ENCODE results near the gene HTR2A.

The HTR2A gene

GRCh38 chr13:46868091-46868490 is 28.8 kb downstream of the HTR2A start:
- no peak for DNase-seq (ENCODE audit: low spot score)

GRCh38 chr13:46866150-46866549 is 30.7 kb downstream of the HTR2A start:
- peak; percentile 13 for DNase-seq (ENCODE audit: low spot score)

GRCh38 chr13:46864941-46865340 is 31.9 kb downstream of the HTR2A start:
- no peak for DNase-seq (ENCODE audit: low spot score)

- no peak for DNase-seq (ENCODE audit: low spot score)
Observed at GRCh38 chr13:46861959-46862358, 34.9 kb downstream of the HTR2A start.

GRCh38 chr13:46860722-46861121 is 36.1 kb downstream of the HTR2A start:
- no peak for DNase-seq (ENCODE audit: low spot score)

- no peak for DNase-seq (ENCODE audit: low spot score)
Observed at GRCh38 chr13:46858776-46859175, 38.1 kb downstream of the HTR2A start.

- DNase-seq (ENCODE audit: low spot score) = no peak
Observed at GRCh38 chr13:46858163-46858562, 38.7 kb downstream of the HTR2A start.

GRCh38 chr13:46855664-46856063 is 41.2 kb downstream of the HTR2A start:
- no peak for DNase-seq (ENCODE audit: low spot score)

- DNase-seq (ENCODE audit: low spot score) = no peak
Observed at GRCh38 chr13:46855166-46855565, 41.7 kb downstream of the HTR2A start.

GRCh38 chr13:46852168-46852567 is 44.7 kb downstream of the HTR2A start:
- no peak for DNase-seq (ENCODE audit: low spot score)

- DNase-seq (ENCODE audit: low spot score) = peak; percentile 6
Observed at GRCh38 chr13:46850214-46850613, 46.6 kb downstream of the HTR2A start.

GRCh38 chr13:46846726-46847125 is 50.1 kb downstream of the HTR2A start:
- no peak for DNase-seq (ENCODE audit: low spot score)

- DNase-seq (ENCODE audit: low spot score) = no peak
Observed at GRCh38 chr13:46845146-46845545, 51.7 kb downstream of the HTR2A start.

- no peak for DNase-seq (ENCODE audit: low spot score)
Observed at GRCh38 chr13:46844431-46844830, 52.4 kb downstream of the HTR2A start.

GRCh38 chr13:46839399-46839798 is 57.5 kb downstream of the HTR2A start:
- no peak for DNase-seq (ENCODE audit: low spot score)

GRCh38 chr13:46834657-46835056 is 62.2 kb downstream of the HTR2A start:
- DNase-seq (ENCODE audit: low spot score) = no peak

- peak; percentile 56 for DNase-seq (ENCODE audit: low spot score)
Observed at GRCh38 chr13:46831588-46832194, 65.2 kb downstream of the HTR2A start.

- no peak for DNase-seq (ENCODE audit: low spot score)
Observed at GRCh38 chr13:46830405-46831005, 66.3 kb downstream of the HTR2A start.

- no peak for DNase-seq (ENCODE audit: low spot score)
Observed at GRCh38 chr13:46822551-46822950, 74.3 kb downstream of the HTR2A start.

GRCh38 chr13:46817838-46818476 is 78.9 kb downstream of the HTR2A start:
- DNase-seq (ENCODE audit: low spot score) = no peak

GRCh38 chr13:46817095-46817494 is 79.8 kb downstream of the HTR2A start:
- DNase-seq (ENCODE audit: low spot score) = no peak

- DNase-seq (ENCODE audit: low spot score) = no peak
Observed at GRCh38 chr13:46816371-46816770, 80.5 kb downstream of the HTR2A start.

- peak; percentile 27 for DNase-seq (ENCODE audit: low spot score)
Observed at GRCh38 chr13:46812301-46812797, 84.5 kb downstream of the HTR2A start.
